HepG2 (cell line): ENCODE results near the gene ZNF547. TPM values are rescaled to one million over a fixed set of nuclear protein-coding genes. Genes with fewer than 3 reads are reported as not detected.

Experiments
- ARID5B ChIP-seq: IDR thresholded peaks from 2 replicates; pipeline ENCODE4 v1.4.0; 2020; ENCODE audit warnings: mild to moderate bottlenecking, missing genetic modification reagents
- BATF2 ChIP-seq: sonication (generic); formaldehyde crosslinking; IDR thresholded peaks from 2 replicates; pipeline ENCODE4 v1.8.0; 2022; ENCODE audit warnings: mild to moderate bottlenecking, missing genetic modification reagents, moderate library complexity
- ELF3 ChIP-seq: IDR thresholded peaks from 2 replicates; pipeline ENCODE4 v1.6.1; 2016; ENCODE audit warnings: missing genetic modification reagents, missing compliant biosample characterization
- FOXK1 ChIP-seq: sonication (generic); formaldehyde crosslinking; IDR thresholded peaks from 2 replicates; pipeline ENCODE4 v1.4.0; 2020; ENCODE audit warnings: low read depth, missing genetic modification reagents, borderline replicate concordance
- FOXM1 ChIP-seq: sonication (generic); formaldehyde crosslinking; IDR thresholded peaks from 2 replicates; pipeline ENCODE4 v1.5.0; 2020; ENCODE audit warnings: missing genetic modification reagents
- HHEX ChIP-seq: IDR thresholded peaks from 2 replicates; pipeline ENCODE4 v1.6.1; 2016; ENCODE audit warnings: control low read depth
- KMT2B ChIP-seq: IDR thresholded peaks from 2 replicates; pipeline ENCODE4 v1.6.1; 2016; ENCODE audit warnings: missing genetic modification reagents, missing compliant biosample characterization
- MAZ ChIP-seq, 2 experiments: sonication (generic) in 1 of 2; formaldehyde crosslinking in 1 of 2; IDR thresholded peaks; 2 replicates each; pipeline versions ENCODE4 v1.5.0 to v1.6.1; 2012 to 2020; ENCODE audit warnings: low read depth in 2 of 2, mild to moderate bottlenecking in 2 of 2, borderline replicate concordance in 1 of 2, improper control_type of control experiment in 1 of 2, low read length in 1 of 2, missing genetic modification reagents in 1 of 2, moderate library complexity in 1 of 2
- MXI1 ChIP-seq: IDR thresholded peaks from 3 replicates; pipeline ENCODE4 v1.6.1; 2012; ENCODE audit warnings: low read depth, low read length, inconsistent platforms, borderline replicate concordance
- PITX1 ChIP-seq: sonication (generic); formaldehyde crosslinking; IDR thresholded peaks from 2 replicates; pipeline ENCODE4 v1.5.1; 2020; ENCODE audit warnings: mild to moderate bottlenecking, missing genetic modification reagents
- SP5 ChIP-seq: IDR thresholded peaks from 2 replicates; pipeline ENCODE4 v1.6.1; 2016; ENCODE audit warnings: low read depth, borderline replicate concordance
- TFDP2 ChIP-seq: sonication (generic); formaldehyde crosslinking; IDR thresholded peaks from 2 replicates; pipeline ENCODE4 v1.4.0; 2020; ENCODE audit warnings: missing genetic modification reagents
- TOE1 ChIP-seq: sonication (generic); formaldehyde crosslinking; IDR thresholded peaks from 2 replicates; pipeline ENCODE4 v1.4.0; 2020; ENCODE audit warnings: mild to moderate bottlenecking, missing genetic modification reagents
- ZNF574 ChIP-seq: sonication (generic); formaldehyde crosslinking; IDR thresholded peaks from 2 replicates; pipeline ENCODE4 v1.4.0; 2020; ENCODE audit warnings: missing genetic modification reagents
- ZNF589 ChIP-seq: sonication (generic); formaldehyde crosslinking; conservative IDR thresholded peaks from 2 replicates; pipeline ENCODE4 v1.8.0; 2022; ENCODE audit warnings: mild to moderate bottlenecking, moderate library complexity, missing genetic modification reagents
- ZNF629 ChIP-seq: sonication (generic); formaldehyde crosslinking; conservative IDR thresholded peaks from 2 replicates; pipeline ENCODE4 v1.5.0; 2020; ENCODE audit warnings: missing genetic modification reagents
- ZNF784 ChIP-seq: sonication (generic); formaldehyde crosslinking; IDR thresholded peaks from 2 replicates; pipeline ENCODE4 v1.5.1; 2020; ENCODE audit warnings: missing genetic modification reagents, mild to moderate bottlenecking, borderline replicate concordance
- ZNF850 ChIP-seq: sonication (generic); formaldehyde crosslinking; conservative IDR thresholded peaks from 2 replicates; pipeline ENCODE4 v1.9.0; 2021; ENCODE audit warnings: mild to moderate bottlenecking, missing genetic modification reagents
- ZNF883 ChIP-seq: sonication (generic); formaldehyde crosslinking; IDR thresholded peaks from 2 replicates; pipeline ENCODE4 v1.5.1; 2020; ENCODE audit warnings: mild to moderate bottlenecking, missing genetic modification reagents; ENCODE audit errors: not compliant biosample characterization
- polyA plus RNA-seq, 8 experiments: library from polyadenylated mRNA; depleted of rRNA in 3 of 8; stranded (reverse) in 7 of 8; unstranded in 1 of 8; fragments of >200 nt; fragmentation: Illumina TruSeq in 4 of 8; extraction: Trizol in 4 of 8; gene quantifications; 2 replicates each; pipeline versions ENCODE4 v1.2.1 to v1.2.3, GENCODE V29; 2011 to 2016; ENCODE audit warnings: low read depth in 4 of 8, missing spikeins in 1 of 8, mixed read lengths in 1 of 8; ENCODE audit not compliant: insufficient read depth in 1 of 8
- total RNA-seq, 5 experiments: library from RNA; depleted of rRNA; stranded (reverse); fragments of >200 nt; fragmentation: Illumina TruSeq; extraction: Trizol; gene quantifications; 2 replicates each; pipeline ENCODE4 v1.2.3, GENCODE V29; 2016; ENCODE audit warnings: low read depth in 1 of 5

The ZNF547 gene
- total and polyA plus RNA-seq, 2 of the 13 experiments (the other 11 are each of a cell fraction or from before 2014, with no cell fraction given), result 2.0 to 2.6 TPM

GRCh38 chr19:57389730-57390598 is 26.6 kb downstream of the ZNF547 start, which contains the start of gene ZNF548 (continued):
- TF ChIP-seq ZNF589 (CRISPR knock-in tag), result no peak
- TF ChIP-seq ZNF574, result peak; percentile 85
- no peak for TF ChIP-seq ZNF883
- TF ChIP-seq TOE1 (CRISPR knock-in tag), result no peak
- TF ChIP-seq ELF3 (CRISPR knock-in tag), result peak; percentile 43; the same call in 1 of the 2 replicates
- peak; percentile 91 for TF ChIP-seq ZNF629
- no peak for TF ChIP-seq ZNF850 (CRISPR knock-in tag)
- TF ChIP-seq ZNF784 (CRISPR knock-in tag), result no peak; the same call in 1 of the 2 replicates
- TF ChIP-seq FOXK1 (CRISPR knock-in tag), result peak; percentile 89; the same call in 1 of the 2 replicates
- TF ChIP-seq HHEX (CRISPR knock-in tag), result no peak
- peak; percentile 70; the same call in 1 of the 3 replicates for TF ChIP-seq MXI1
- TF ChIP-seq TFDP2 (CRISPR knock-in tag), result peak; percentile 90
- TF ChIP-seq MAZ (IDR thresholded peaks at IDR 0.05; ENCODE audit: borderline replicate concordance, low read depth, low read length), result peak; percentile 19; the same call in 1 of the 2 replicates
- TF ChIP-seq MAZ (CRISPR knock-in tag; IDR thresholded peaks at IDR 0.05; ENCODE audit: low read depth), result no peak
- no peak for TF ChIP-seq BATF2 (CRISPR knock-in tag)
- no peak; the same call in 1 of the 2 replicates for TF ChIP-seq PITX1
- TF ChIP-seq ARID5B (CRISPR knock-in tag), result 0 out of 2 replicates have a peak, but pooled peaks have one; percentile 5
- TF ChIP-seq FOXM1 (CRISPR knock-in tag), result no peak
- TF ChIP-seq KMT2B (CRISPR knock-in tag), result peak; percentile 78; the same call in 1 of the 2 replicates
- TF ChIP-seq SP5, result peak; percentile 49; the same call in 1 of the 2 replicates
